NCI-H526 treated with DMSO at 0.1 percent for 48 hours (cell line): Measurements from ENCODE around the gene UBQLN4.
A peak's percentile ranks its signal among the peaks of the same experiment; 100 is the strongest.

Experiments
- DNase-seq: peaks from one replicate; lab custom pipeline; 2025; lab: John Stamatoyannopoulos, UW

The UBQLN4 gene

DNA sequence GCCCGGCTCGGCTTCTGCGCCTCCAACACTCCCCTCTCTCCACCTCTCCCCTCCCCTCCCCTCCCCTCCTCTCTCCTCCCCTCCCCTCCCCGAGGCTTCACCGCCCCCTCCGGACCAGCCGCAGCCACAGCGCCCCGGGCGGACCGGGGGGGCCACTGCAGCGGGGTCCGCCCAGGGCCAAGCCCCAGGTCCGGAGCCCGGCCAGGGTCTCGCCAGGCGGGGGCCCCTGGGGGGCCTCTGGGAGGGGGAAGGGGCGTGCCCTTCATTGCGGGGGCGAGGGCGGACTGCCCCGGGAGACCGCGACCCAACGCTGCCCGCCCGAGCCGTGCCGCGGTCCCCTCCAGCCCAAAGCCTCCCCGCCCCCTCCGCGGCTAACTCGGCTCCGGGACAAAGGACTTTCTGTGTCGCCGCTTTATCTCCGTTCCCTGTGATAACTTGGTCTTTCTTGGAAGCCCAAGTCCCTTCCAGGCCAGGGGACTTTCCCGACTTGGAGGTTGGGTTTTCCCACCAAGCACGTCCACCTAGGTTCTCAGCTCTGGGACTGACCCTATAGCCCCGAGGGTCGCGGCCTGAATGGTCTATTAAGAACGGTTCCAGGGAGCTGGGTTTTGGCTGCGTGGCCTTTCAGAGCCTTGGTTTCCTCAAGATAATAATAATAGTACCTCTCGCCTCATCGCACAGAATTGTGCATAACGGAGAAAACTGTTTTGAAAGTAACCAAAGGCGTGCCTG, at the start of gene UBQLN4:
TSS of gene UBQLN4 (minus strand) at position 31 of the 732 bp plus-strand sequence. CDS start 97 bp downstream, outside the sequence.
- DNase-seq = peak; percentile 77

DNA sequence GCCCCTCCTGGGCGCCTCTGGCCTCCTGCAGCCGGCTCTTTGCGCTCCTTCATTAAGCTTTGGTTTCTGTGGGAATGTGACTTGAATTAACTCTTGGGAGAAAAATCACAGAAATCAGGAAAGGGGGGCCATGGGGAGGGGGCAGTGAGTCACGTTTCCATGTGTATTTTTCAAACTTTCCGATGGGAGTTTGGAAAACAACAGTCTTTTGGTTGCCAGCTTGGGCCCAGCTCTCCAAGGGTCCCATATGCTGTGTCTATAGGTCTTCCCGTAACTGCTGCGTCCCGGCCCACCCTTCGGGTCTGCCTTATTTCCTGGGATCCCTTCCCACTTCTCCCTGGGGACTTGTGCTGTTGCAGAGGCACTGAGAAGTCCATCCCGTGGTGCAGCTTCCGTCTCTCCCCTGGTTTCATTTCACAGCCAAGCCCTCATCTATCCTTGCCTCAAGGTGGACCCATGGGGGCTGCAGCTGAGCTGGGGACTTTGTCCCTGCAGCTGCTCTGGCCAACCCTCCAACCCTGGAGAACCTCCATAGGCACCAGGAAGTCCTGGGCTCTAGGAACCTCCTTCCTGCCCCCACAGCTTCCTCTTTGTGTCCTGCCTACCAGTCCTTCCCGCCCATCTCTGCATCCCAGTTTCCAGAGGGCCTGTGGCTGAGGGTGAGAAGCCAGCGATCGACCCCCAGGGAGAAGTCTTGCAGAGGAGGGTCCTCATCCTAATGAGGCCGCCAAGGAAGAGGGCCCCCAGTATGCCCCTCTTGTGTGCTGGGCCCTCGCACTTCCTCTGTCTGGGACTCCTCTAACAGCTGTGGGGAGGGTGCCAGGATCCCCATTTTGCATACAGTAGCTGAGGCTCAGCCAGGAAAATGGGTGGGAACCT, 49.3 kb upstream of the UBQLN4 start:
- DNase-seq = no peak

DNA sequence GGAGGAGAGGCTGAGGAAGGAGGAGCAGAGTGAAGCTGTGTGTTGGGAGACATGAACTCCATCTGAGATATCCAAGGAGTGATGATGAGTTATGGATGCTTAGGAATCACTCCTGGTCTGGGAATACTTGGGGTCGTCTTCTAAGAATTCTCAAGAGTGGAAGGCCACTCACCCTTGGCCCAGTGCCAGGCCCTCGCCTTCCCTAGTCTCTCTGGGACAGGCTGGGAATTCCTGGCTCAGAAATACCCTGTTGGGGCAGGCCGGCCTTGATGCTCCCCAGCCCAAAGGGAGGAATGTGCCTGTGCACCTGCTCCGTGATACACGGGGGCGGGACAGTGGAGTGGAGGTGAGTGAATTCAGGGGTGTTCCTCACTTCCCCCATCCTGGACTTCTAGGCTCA, 48.3 kb upstream of the UBQLN4 start:
- DNase-seq = no peak

DNA sequence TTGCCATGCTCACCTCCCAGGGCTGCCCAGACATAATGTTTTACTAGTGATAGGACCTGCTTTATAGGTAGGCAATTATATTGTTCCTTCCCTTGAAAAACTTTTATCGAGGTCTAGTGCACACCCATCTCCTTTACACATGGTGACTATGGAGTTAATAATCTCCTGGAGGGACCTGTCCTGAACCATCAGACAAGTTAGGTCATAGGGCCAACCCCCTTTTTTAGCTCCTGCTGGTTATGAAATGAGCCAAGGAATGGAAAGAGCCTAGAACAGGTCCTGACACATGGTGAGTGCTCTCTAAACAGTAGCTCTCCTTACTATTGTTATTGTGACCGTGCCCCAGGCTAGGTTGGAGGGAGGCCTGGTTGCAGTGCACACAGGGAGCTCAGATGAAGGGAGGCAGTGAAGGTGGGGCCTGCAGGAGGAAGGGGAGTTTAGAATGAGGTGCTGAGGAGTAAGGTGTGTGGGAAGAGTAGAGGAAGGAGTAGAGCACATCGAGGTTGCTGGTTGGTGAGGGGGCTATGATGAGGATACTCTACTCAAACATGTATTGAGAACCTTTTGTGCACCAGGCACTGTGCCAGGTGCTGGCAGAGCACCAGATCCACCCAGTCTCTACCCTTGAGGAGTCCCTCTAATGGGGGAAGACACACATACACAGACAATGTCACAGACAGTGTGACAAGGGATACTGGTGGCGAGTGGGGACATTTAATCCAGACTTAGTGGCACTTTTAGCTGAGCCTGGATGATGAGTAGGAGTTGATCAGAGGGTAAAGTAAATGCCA, 46.8 kb upstream of the UBQLN4 start:
- no peak for DNase-seq

DNA sequence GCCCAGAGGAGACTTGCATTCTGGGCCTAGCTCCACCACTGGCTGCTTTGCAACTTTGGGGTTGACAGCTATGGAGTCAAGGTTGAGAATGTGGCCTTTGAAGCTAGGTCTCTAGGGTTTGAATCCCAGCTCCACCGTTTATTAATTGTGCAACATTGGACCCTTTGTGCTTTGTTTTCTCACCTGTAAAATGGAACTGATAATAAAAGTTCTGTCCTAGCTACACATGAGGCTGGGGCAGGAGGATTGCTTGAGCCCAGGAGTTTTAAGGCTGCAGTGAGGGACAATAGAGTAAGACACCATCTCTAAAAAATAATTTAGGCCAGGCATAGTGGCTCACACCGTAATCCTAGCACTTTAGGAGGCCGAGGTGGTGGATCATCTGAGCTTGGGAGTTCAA, 45.7 kb upstream of the UBQLN4 start:
- DNase-seq = no peak

DNA sequence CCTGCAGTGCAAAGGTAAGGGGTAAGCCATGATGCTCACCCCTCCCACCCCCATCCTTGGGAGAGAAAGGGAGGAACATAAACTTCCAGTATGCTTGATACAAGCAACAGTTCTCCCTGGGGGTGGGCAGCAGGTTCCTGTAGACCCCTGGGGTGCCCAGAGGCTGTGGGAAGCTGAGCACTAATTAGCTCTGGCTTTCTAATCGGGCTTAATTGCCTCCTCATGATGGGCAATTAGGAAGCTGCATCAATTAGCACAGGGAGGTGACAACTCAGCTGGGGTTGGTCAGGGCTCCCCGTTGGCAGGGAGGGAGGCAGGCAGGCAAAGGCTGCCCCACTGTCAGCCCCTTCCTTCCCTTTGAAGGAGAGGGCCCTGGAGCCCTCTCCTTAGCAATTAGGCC, 45.2 kb upstream of the UBQLN4 start:
- no peak for DNase-seq

DNA sequence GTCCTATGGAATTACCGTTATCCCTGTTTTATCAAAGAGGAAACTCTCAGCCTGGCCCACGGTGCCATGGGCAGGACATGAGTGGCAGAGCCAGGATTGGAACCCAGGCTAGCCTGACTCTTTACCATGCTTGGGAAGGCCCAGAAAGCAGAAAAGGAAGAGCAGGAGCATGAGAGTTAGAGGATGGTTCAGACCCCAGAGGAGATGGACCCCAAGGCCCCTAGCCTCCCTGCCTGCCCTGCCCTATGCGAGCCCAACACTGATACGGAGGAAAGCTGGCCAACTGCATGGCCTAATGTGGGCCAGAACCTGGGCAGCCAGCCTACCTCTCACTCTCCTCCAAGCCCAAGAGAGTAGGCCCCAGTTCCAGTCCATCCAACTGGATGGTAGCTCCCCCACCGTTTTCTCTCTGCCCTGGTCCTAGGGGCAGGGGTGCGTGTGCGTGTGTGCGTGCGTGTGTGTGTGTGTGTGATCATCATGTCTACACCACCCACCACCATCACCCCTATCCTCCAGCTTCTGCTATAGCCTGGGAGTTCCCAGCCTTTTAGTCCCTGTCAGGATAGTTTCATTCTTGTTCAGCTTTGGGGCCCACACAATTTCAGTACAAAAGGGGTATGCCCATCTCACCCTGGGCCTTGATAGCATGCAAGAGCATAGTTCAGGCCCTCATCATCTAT, 44.0 kb upstream of the UBQLN4 start:
- no peak for DNase-seq

DNA sequence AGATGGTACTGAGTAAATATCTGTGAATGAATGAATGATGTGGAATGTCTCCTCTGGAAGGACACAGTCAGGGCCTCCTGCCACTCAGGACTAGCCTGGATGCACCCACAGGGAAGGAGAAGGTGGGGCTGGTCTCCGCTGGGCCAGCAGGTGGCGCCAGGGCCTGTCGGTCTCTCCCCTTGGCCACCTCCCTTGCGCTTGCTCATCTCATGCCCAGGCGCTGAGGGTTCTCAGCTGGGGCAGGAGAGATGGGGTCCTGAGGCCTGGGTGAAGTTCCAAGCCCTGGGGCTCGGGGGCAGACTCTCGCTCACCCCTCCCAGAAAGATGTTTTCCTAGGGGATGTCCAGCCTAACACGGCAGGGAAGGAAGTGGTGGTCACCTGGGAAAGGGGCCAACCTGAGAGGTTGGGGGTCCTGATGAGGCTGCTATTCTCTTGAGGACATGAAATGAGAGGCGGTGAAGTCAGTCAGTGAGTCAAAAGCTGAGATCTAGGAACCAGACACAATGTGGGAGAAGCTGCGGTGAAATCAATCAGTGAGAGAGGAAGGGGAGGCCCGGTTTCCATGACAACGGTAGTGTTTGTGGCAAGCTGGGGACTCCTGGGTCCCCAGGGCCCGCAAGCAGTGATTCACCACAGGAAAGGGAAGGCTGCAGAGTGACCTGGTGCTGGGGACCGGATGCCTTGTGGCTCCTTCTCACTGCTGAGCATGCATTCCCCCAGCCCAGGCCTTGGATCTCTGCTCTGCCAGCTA, 43.2 kb upstream of the UBQLN4 start:
- peak; percentile 73 for DNase-seq

DNA sequence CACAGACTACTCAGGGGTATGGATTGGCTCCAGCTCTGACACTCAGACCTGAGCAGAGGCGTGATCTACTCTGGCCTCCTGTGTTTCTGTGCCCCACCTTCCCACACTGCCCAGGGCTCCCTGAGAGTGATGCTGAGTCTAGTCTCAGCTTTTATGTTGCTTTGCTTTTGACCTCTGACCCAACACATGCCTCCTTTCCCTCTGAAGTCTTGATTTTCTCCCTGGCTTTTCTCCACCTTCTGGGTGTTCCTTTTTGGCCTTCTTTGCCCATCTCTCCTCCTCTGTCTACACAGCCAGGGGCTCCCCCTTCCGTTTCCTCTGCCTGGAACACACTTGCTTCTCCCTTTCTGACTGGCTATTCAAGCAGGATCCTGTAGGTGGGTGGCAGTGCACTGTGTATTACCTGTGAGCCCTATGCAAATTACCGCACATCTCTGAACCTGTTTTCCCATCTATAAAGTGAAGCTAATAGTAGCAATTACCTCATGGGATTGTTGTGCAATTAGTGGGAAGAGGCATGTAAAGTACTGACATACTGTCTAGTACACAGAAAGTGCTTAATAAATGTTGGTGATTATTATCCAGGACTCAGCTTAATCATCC, 42.4 kb upstream of the UBQLN4 start:
- DNase-seq = peak; percentile 78

DNA sequence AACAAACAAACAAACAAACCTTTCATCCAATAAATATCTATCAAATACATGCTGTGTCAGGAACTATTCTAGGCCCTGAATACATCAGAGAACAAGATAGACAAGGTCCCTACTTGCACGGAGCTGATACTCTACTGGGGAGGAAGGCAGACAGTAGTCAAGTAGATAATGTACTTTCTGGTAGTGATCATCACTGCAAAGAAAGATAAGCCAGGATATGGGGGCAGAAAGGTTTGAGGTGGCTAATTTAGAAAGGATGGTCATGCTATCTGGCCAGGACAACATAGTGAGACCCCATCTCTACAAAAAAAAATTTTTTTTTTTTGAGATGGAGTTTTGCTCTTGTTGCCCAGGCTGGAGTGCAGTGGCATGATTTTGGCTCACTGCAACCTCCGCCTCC, 38.0 kb upstream of the UBQLN4 start:
- DNase-seq = no peak

DNA sequence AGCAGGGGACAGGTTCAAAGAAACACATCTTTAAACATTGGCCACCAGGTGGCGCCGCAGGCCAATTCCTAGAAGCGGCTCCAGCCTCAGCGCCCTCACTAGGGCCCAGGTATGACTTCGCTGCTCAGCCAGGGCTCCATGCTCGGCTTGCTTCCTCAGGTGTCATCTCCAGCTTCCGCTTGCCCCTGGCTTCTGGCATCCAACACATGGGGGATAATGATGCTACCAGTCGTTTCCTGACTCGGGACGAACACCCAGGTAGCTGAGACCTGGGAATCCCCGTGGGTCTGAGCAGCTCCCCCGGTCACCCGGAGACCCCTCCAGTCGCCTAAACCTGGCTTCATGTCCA, 37.2 kb upstream of the UBQLN4 start:
- peak; percentile 82 for DNase-seq

DNA sequence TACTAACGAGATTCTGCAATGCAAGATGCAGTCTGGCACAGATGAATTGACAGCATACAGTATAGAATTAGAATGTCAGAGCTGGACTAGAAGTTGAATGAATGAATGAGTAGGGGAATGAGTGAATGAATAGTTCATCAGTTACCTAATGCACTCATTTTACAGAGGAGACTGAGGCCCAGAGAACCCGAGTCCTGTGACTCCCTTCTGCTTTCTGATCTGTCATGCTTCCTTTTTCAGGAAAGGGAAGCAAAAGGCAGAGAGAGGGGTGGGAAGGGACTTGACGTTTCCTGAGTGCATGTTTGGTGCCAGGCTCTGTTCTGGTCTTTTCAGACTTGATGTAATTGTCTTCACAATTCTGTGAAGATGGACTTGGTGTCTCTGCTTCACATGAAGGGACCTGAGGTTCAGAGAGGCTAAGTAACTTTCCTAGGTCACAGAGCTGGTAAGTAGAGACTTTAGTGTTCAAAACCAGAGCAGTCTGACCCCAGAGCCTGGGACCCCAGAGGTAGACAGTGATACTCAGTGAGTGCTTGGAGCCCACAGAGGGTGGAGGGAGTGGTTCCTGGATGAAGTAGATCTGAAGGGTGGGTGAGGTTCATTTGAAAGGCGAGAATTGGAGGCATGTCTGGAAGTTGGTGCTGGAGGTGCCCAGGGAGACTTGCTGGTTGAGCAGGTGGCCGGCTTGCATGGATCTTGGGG, 36.7 kb upstream of the UBQLN4 start:
- no peak for DNase-seq

DNA sequence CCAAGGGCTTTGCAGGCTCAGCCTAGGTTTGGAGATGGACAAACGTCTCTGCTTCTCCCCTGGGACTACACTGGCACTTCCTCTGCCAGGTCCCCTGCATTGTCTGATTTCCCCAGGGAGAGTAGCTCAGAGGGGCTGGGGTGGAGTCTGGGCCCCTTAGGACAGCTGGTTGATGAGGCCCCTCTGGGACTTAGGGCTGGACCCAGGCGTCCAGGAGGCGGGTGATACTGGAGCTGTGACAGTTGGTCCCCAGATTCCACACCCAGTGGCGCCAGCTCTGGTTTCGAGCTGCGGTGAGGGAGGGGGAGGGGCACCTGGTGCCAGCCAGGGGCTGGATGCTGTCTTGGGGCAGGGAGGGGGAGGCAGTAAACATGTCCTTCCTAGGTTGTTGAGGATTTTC, 36.1 kb upstream of the UBQLN4 start:
- DNase-seq = peak; percentile 27

DNA sequence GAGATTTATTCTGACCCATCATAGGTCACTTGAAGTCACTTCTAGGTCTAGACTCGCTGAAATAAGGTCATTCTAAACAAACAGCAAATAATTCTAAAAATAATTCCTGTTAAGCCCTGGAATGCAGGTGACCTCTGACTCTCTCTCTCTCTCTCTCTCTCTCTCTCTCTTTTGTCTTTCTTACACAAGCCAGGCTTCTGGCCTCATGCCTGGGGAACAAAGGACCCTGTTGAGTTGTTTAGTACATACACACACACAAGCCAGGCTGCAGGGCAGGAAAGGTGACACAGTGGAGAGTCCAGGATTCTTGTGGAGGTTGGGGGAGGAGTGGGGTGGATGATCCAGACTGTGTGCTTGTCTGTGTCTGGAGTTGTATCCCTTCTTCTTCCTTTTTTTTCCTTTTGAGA, 32.7 kb upstream of the UBQLN4 start:
- no peak for DNase-seq

DNA sequence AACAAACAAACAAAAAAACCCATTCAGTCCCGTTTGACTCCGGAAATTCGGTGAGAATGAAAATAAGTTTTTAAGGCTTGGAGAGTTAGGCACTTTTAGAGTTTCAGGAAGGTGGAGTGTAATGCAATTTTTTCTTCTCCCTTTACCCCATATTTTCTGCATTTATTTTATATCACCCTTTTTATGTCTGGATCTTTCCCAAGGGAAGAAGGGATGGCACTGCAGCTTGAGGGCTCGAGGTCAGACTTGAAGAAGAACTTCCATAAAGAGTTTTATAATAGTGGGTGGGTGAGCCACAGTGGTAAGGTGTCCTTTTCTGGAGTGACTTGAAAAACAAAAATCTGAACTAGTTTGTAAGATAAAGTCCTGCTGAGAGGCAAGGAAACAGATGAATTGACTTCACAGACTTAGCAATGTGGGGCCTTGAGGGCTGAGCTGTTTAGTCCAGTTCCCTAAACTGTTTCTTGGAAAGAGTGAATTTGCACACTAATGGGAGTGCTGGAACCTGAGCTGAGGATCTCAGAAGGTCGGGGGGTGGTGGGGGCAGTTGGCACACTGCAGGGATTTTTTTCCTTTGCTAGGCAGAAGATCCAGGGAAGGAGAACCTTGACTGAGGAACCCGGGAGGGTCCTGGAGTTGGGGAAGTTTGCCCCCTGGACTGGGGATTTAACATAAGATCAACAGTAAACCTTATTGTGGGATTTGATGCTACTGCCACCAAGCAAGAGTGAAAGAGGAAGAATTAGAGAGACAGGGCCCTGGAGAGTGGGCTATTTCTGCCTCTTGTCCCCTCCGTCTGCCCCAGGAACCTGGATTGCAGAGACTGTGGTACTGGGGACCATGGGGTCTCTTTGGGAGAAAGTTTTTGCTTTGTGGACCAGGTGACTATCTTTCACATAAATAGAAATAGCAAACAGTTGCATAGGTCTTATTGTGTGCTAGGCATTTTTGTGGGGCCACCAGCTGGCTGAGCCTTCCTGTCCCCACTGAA, 30.5 kb upstream of the UBQLN4 start:
- DNase-seq = no peak

DNA sequence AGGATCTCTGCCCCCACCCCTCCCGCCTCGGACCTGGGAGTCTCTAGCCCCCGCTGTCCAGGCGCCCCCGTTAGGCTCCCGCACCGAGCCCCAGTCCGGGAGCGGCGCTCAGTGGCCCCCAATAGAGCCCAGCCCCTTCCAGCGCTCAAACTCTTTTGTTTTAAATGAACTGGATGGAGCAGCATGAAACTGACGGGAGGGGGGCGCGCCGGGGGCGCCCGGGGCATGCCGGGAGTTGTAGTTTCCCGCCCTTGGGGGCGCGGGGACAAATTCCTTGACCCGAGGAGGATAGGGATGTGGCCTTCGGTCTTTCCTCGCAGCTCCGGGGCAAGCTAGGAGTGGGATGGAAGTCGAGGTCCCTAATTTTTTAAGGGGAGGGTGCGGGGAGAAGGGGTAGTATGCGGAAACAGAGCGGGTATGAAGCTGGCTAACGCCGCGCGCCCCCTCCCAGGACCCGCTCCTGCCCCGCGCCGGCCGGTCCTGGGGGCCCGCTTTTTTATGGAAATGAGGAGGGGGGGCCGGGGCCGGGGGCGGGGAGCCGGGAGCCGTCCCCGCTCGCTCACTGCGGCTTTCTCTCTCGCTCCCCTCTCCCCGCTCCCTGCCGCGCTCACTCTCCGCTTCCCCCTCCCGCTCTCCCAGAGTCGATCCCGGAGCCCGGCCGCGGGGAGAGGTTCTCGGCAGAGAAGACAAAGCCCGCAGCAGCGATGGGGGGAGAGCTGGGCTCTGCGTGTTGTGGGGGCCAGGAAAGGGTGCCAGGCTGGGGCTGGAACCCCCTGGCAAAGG, 28.9 kb upstream of the UBQLN4 start, which contains the start of gene MEX3A:
TSS of gene MEX3A (minus strand) at position 157 of the 783 bp plus-strand sequence. CDS start 467 bp downstream, outside the sequence.
- DNase-seq = peak; percentile 89

DNA sequence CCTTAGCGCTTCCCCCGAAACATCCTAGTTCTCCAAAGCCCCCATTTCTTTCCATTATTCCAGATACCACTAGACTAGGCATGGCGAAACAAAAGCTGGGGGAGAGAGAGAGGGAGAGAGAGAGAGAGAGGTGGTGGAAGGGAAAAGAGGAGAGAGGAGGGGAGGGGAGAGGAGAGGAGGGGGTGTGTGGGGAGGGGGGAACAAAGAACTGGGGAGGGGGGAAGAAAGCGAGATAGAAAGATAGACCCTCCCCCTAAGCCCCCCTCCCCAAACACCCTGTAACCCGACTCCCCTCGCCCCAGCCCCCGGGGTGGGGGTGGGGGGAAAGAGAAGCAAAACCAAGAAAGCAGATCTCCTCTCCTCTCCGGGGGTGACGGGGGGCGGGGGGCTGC, 28.3 kb upstream of the UBQLN4 start:
- DNase-seq = peak; percentile 58
